ENCODE results near the gene RB1.

- TF ChIP-seq GATA2 (IDR thresholded peaks at IDR 0.05; ENCODE audit: low read depth, low read length), result no peak
- TF ChIP-seq GATA3 (IDR thresholded peaks at IDR 0.05; ENCODE audit: low read depth, low read length), result no peak
These were observed 214.5 kb downstream of the RB1 start for GRCh38 chr13:48518083-48518482.
